ENCODE data around the gene ADARB2. TPM values are rescaled to one million over a fixed set of nuclear protein-coding genes. Genes with fewer than 3 reads are reported as not detected.

Gene ADARB2
- total and polyA plus RNA-seq, 2 experiments from 2014 or later, result 1.6 to 3.1 TPM

GRCh38 chr10:1483246-1483645, 254.1 kb downstream of the ADARB2 start:
- Histone ChIP-seq H3K27ac (no peak overlapping the region), H3K4me1 (ENCODE audit: low read depth) (no peaks in the 10 kb centered on the region), H3K9me3 (ENCODE audit: low read depth) (no peaks in the 10 kb centered on the region), H3K27me3 (no peaks in the 10 kb centered on the region), H3K4me3 (no peak overlapping the region), H3K36me3 (no peaks in the 10 kb centered on the region)
- no peak for DNase-seq (ENCODE audit: low read depth in 1 of 2, low spot score in 1 of 2)
- TF ChIP-seq CTCF (IDR thresholded peaks at IDR 0.05; ENCODE audit: low read depth, low read length), result no peak

- Histone ChIP-seq H3K9me3 (ENCODE audit: low read depth) (no peaks in the 10 kb centered on the region), H3K27ac (no peak overlapping the region), H3K27me3 (no peaks in the 10 kb centered on the region), H3K4me1 (ENCODE audit: low read depth) (no peaks in the 10 kb centered on the region), H3K36me3 (no peaks in the 10 kb centered on the region), H3K4me3 (no peak overlapping the region)
- no peak for TF ChIP-seq CTCF (IDR thresholded peaks at IDR 0.05; ENCODE audit: low read depth, low read length)
- DNase-seq (ENCODE audit: low read depth in 1 of 2, low spot score in 1 of 2), result no peak
Measured at GRCh38 chr10:1477578-1477977, 259.7 kb downstream of the ADARB2 start.

GRCh38 chr10:1476455-1476803, 260.9 kb downstream of the ADARB2 start:
- no peaks in the 10 kb centered on the region for H3K4me1 ChIP-seq (ENCODE audit: low read depth)
- H3K27me3 ChIP-seq, result no peaks in the 10 kb centered on the region
- H3K36me3 ChIP-seq, result no peaks in the 10 kb centered on the region
- no peaks in the 10 kb centered on the region for H3K9me3 ChIP-seq (ENCODE audit: low read depth)
- H3K27ac ChIP-seq, result no peak overlapping the region
- DNase-seq (ENCODE audit: low read depth in 1 of 2, low spot score in 1 of 2), result no peak
- H3K4me3 ChIP-seq, result no peak overlapping the region
- no peak for TF ChIP-seq CTCF (IDR thresholded peaks at IDR 0.05; ENCODE audit: low read depth, low read length)

- DNase-seq (ENCODE audit: low read depth in 1 of 2, low spot score in 1 of 2), result no peak
- H3K4me1 ChIP-seq (ENCODE audit: low read depth), result no peaks in the 10 kb centered on the region
- H3K36me3 ChIP-seq, result no peaks in the 10 kb centered on the region
- H3K4me3 ChIP-seq, result no peak overlapping the region
- H3K9me3 ChIP-seq (ENCODE audit: low read depth), result no peaks in the 10 kb centered on the region
- H3K27me3 ChIP-seq, result no peaks in the 10 kb centered on the region
- no peak overlapping the region for H3K27ac ChIP-seq
- TF ChIP-seq CTCF (IDR thresholded peaks at IDR 0.05; ENCODE audit: low read depth, low read length), result no peak
Measured at GRCh38 chr10:1475771-1476454, 261.4 kb downstream of the ADARB2 start.

GRCh38 chr10:1475098-1475591, 262.2 kb downstream of the ADARB2 start:
- no peak for DNase-seq (ENCODE audit: low read depth in 1 of 2, low spot score in 1 of 2)
- H3K27ac ChIP-seq, result no peak overlapping the region

More at GRCh38 chr10:1475098-1475591, 262.2 kb downstream of the ADARB2 start:
- Histone ChIP-seq H3K27me3 (no peaks in the 10 kb centered on the region), H3K9me3 (ENCODE audit: low read depth) (no peaks in the 10 kb centered on the region), H3K36me3 (no peaks in the 10 kb centered on the region), H3K4me1 (ENCODE audit: low read depth) (no peaks in the 10 kb centered on the region), H3K4me3 (no peak overlapping the region)
- no peak for TF ChIP-seq CTCF (IDR thresholded peaks at IDR 0.05; ENCODE audit: low read depth, low read length)
